Mesenchymal stem cell (in vitro differentiated cells and primary cell): Measurements from ENCODE around the gene ACOX1.
"Not testable (repeated sequence)": the region's sequence is repeated elsewhere in the genome, so short reads cannot be mapped to it uniquely, and the experiment has no call there.

Experiments used
- DNase-seq: peaks from one replicate; pipeline ENCODE4 v3.0.0-alpha.2; 2013
- H2AFZ ChIP-seq: one replicate; pipeline ENCODE4 v1.6.1; 2013; ENCODE audit warnings: low read depth, mild to moderate bottlenecking, control low read depth, inconsistent platforms, low read length, moderate library complexity
- H2AK5ac ChIP-seq: 2 replicates; pipeline ENCODE4 v1.6.1; 2013; ENCODE audit warnings: low read length, moderate library complexity, mild to moderate bottlenecking, inconsistent platforms; ENCODE audit not compliant: severe bottlenecking
- H2BK120ac ChIP-seq: one replicate; pipeline ENCODE4 v1.6.1; 2013; ENCODE audit warnings: low read depth, mild to moderate bottlenecking, inconsistent platforms, low read length, moderate library complexity
- H2BK12ac ChIP-seq, 2 experiments: one replicate each; pipeline ENCODE4 v1.6.1; 2013; ENCODE audit warnings: inconsistent platforms in 2 of 2, low read length in 2 of 2, mild to moderate bottlenecking in 2 of 2, moderate library complexity in 2 of 2, control low read depth in 1 of 2
- H2BK15ac ChIP-seq: one replicate; pipeline ENCODE4 v1.6.1; 2013; ENCODE audit warnings: mild to moderate bottlenecking, low read depth, inconsistent platforms; ENCODE audit not compliant: poor library complexity, severe bottlenecking
- H2BK5ac ChIP-seq: 2 replicates; pipeline ENCODE4 v1.6.1; 2013; ENCODE audit warnings: low read depth, mild to moderate bottlenecking, low read length, control low read depth, inconsistent platforms; ENCODE audit not compliant: poor library complexity, severe bottlenecking
- H3K14ac ChIP-seq, 2 experiments: one replicate each; pipeline ENCODE4 v1.6.1; 2013; ENCODE audit warnings: inconsistent platforms in 2 of 2, low read length in 2 of 2, control low read depth in 1 of 2, mild to moderate bottlenecking in 1 of 2, moderate library complexity in 1 of 2
- H3K18ac ChIP-seq, 2 experiments: one replicate each; pipeline ENCODE4 v1.6.1; 2013; ENCODE audit warnings: inconsistent platforms in 2 of 2, low read length in 2 of 2, control low read depth in 1 of 2, low read depth in 1 of 2, mild to moderate bottlenecking in 1 of 2
- H3K23ac ChIP-seq, 2 experiments: one replicate each; pipeline ENCODE4 v1.6.1; 2013; ENCODE audit warnings: inconsistent platforms in 2 of 2, low read length in 2 of 2, mild to moderate bottlenecking in 2 of 2, moderate library complexity in 2 of 2, control low read depth in 1 of 2
- H3K27ac ChIP-seq: 2 replicates; pipeline ENCODE4 v1.5.1; 2013; ENCODE audit warnings: mild to moderate bottlenecking, moderate library complexity, low read length, control low read depth, inconsistent platforms; ENCODE audit not compliant: poor library complexity, severe bottlenecking
- H3K27me3 ChIP-seq, 2 experiments: 2 replicates each; pipeline versions ENCODE4 v1.6.1 to v1.7.0; 2013; ENCODE audit warnings: low read length in 2 of 2, mild to moderate bottlenecking in 2 of 2, moderate library complexity in 2 of 2, control low read depth in 1 of 2, inconsistent platforms in 1 of 2; ENCODE audit not compliant: control insufficient read depth in 1 of 2, insufficient read depth in 1 of 2
- H3K36me3 ChIP-seq, 2 experiments: 2 replicates each; pipeline versions ENCODE4 v1.6.1 to v1.7.0; 2013; ENCODE audit warnings: low read length in 2 of 2, control low read depth in 1 of 2, inconsistent platforms in 1 of 2, low read depth in 1 of 2, mild to moderate bottlenecking in 1 of 2; ENCODE audit not compliant: insufficient read depth in 2 of 2, control insufficient read depth in 1 of 2
- H3K4ac ChIP-seq, 2 experiments: one replicate each; pipeline ENCODE4 v1.6.1; 2013; ENCODE audit warnings: inconsistent platforms in 2 of 2, low read length in 2 of 2, mild to moderate bottlenecking in 2 of 2, moderate library complexity in 2 of 2, control low read depth in 1 of 2, low read depth in 1 of 2
- H3K4me1 ChIP-seq: 2 replicates; pipeline ENCODE4 v1.6.1; 2013; ENCODE audit warnings: low read depth, low read length, control low read depth; ENCODE audit not compliant: control insufficient read depth, insufficient read depth
- H3K4me2 ChIP-seq: 2 replicates; pipeline ENCODE4 v1.6.1; 2013; ENCODE audit warnings: low read length, mild to moderate bottlenecking, inconsistent platforms; ENCODE audit not compliant: poor library complexity, severe bottlenecking
- H3K4me3 ChIP-seq, 2 experiments: 2 replicates each; pipeline versions ENCODE4 v1.5.1 to v1.7.0; 2013; ENCODE audit warnings: low read length in 2 of 2, mild to moderate bottlenecking in 2 of 2, control low read depth in 1 of 2, low read depth in 1 of 2; ENCODE audit not compliant: insufficient read depth in 1 of 2
- H3K79me1 ChIP-seq: replicated peaks from 2 replicates; pipeline ENCODE4 v1.6.1; 2013; ENCODE audit warnings: mild to moderate bottlenecking, control low read depth, low read length, inconsistent platforms; ENCODE audit not compliant: poor library complexity, severe bottlenecking
- H3K9ac ChIP-seq: 2 replicates; pipeline ENCODE4 v1.7.0; 2013; ENCODE audit warnings: mild to moderate bottlenecking, low read length, moderate library complexity
- H3K9me3 ChIP-seq: 2 replicates; pipeline ENCODE4 v1.7.0; 2013; ENCODE audit warnings: mild to moderate bottlenecking, low read length; ENCODE audit not compliant: control insufficient read depth
- H4K8ac ChIP-seq: one replicate; pipeline ENCODE4 v1.6.1; 2013; ENCODE audit warnings: inconsistent platforms, mild to moderate bottlenecking, low read length, moderate library complexity
- H4K91ac ChIP-seq: one replicate; pipeline ENCODE4 v1.6.1; 2013; ENCODE audit warnings: mild to moderate bottlenecking, low read length, inconsistent platforms
- WGBS: methylation state at CpG from one replicate; pipeline ENCODE4 v1.1.7; 2013; ENCODE audit warnings: mixed read lengths; 5-methylcytosine and 5-hydroxymethylcytosine counted together

Gene ACOX1

DNA sequence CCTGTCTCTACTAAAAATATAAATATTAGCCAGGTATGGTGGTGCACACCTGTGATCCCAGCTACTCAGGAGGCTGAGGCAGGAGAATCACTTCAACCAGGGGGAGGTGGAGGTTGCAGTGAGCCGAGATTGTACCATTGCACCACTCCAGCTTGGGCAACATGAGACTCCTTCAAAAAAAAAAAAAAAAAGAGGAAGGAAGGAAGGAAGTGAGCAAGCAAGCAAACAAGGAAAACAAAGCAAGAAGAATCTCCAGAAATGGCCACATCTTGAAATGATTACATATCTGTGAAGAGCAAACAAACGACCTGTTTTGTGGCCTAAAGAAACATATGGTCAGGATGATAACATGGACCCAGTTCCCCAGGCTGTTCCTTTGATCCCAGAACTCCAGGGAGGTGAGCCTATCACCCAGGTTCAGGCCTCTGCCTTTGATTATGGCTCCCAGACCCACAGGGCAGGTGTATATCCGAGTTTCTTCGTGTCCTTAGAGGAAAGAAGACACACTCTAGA lies 8.9 kb downstream of the ACOX1 start:
- no peak overlapping the region for H2BK5ac ChIP-seq
- H2BK12ac ChIP-seq, result no peak overlapping the region
- H3K9ac ChIP-seq, result no peak overlapping the region
- H3K14ac ChIP-seq, result no peak overlapping the region
- H3K4me3 ChIP-seq, result no peak overlapping the region
- H3K36me3 ChIP-seq, result peaks cover 11 to 44% of the 10 kb centered on the region in 2 experiments
- H3K4ac ChIP-seq, result no peak overlapping the region
- H4K91ac ChIP-seq, result no peak overlapping the region
- peaks cover 1% of the 10 kb centered on the region for H3K4me1 ChIP-seq
- no peaks in the 10 kb centered on the region for H3K9me3 ChIP-seq
- 67% methylated on average over 3 of the region's 4 CpGs for WGBS
- peaks cover 11% of the 10 kb centered on the region for H3K79me1 ChIP-seq
- no peak overlapping the region for H2BK15ac ChIP-seq
- H2BK120ac ChIP-seq, result no peak overlapping the region
- H3K27me3 ChIP-seq, result no peaks in the 10 kb centered on the region
- no peak overlapping the region for H2AFZ ChIP-seq
- H3K4me2 ChIP-seq, result no peak overlapping the region
- H3K27ac ChIP-seq, result no peak overlapping the region
- no peak overlapping the region for H3K18ac ChIP-seq
- H4K8ac ChIP-seq, result no peak overlapping the region
- no peak overlapping the region for H3K23ac ChIP-seq
- no peak for DNase-seq
- H2AK5ac ChIP-seq, result no peak overlapping the region

DNA sequence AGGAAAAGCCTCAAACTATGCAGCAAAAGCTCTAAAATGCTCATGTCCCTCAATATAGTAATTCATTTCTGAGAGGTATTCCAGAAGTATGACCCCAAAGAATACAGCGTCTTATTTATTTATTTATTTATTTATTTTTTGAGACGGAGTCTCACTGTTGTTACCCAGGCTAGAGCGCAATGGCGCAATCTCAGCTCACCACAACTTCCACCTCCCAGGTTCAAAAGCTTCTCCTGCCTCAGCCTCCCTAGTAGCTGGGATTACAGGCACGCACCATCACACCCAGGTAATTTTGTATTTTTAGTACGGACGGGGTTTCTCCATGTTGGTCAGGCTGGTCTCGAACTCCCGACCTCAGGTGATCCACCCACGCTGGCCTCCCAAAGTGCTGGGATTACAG lies 9.9 kb downstream of the ACOX1 start:
- Histone ChIP-seq H3K36me3 (peaks cover 10 to 38% of the 10 kb centered on the region in 2 experiments), H3K79me1 (peaks cover 12% of the 10 kb centered on the region)
- H3K4me3 ChIP-seq, H3K9me3 ChIP-seq, H3K27me3 ChIP-seq, DNase-seq, H2BK15ac ChIP-seq, H3K9ac ChIP-seq, H2BK12ac ChIP-seq, H3K4me1 ChIP-seq, H2AFZ ChIP-seq, H3K4me2 ChIP-seq, H3K27ac ChIP-seq, H4K8ac ChIP-seq, H2BK120ac ChIP-seq, H3K23ac ChIP-seq, H3K18ac ChIP-seq, H3K4ac ChIP-seq, H2AK5ac ChIP-seq, H3K14ac ChIP-seq, H2BK5ac ChIP-seq, H4K91ac ChIP-seq: not testable (repeated sequence)
- WGBS, result 78% methylated on average over 6 of the region's 10 CpGs

DNA sequence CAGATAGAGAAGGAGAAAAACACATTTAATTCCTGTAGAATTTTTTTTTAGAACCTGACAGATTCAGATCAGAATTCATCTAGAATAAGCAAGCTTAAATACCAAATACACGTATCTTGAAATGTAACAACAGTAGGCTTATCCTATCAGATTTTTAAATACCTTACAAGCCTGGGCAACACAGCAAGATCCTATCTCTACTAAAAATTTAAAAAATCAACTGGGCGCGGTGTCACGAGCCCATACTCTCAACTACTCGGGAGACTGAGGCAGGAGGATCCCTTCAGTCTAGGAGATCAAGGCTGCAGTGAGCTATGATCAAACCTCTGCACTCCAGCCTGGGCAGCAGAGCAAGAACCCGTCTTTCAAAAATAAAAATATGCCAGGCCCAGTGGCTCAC lies 13.5 kb downstream of the ACOX1 start:
- no peak for DNase-seq
- H2BK15ac ChIP-seq, result no peak overlapping the region
- no peaks in the 10 kb centered on the region for H3K4me1 ChIP-seq
- H3K36me3 ChIP-seq, result peaks cover 3 to 20% of the 10 kb centered on the region in 2 experiments
- no peak overlapping the region for H2AFZ ChIP-seq
- no peak overlapping the region for H2BK120ac ChIP-seq
- H3K9me3 ChIP-seq, result no peaks in the 10 kb centered on the region
- no peak overlapping the region for H4K91ac ChIP-seq
- no peak overlapping the region for H3K23ac ChIP-seq
- no peaks in the 10 kb centered on the region for H3K27me3 ChIP-seq
- no peak overlapping the region for H3K4me3 ChIP-seq
- WGBS, result 98% methylated on average over 6 of the region's 6 CpGs
- H4K8ac ChIP-seq, result no peak overlapping the region
- H3K14ac ChIP-seq, result no peak overlapping the region
- H3K18ac ChIP-seq, result no peak overlapping the region
- no peak overlapping the region for H3K27ac ChIP-seq
- peaks cover 17% of the 10 kb centered on the region for H3K79me1 ChIP-seq
- no peak overlapping the region for H2AK5ac ChIP-seq
- no peak overlapping the region for H3K4ac ChIP-seq
- H3K9ac ChIP-seq, result no peak overlapping the region
- no peak overlapping the region for H2BK5ac ChIP-seq
- H2BK12ac ChIP-seq, result no peak overlapping the region
- no peak overlapping the region for H3K4me2 ChIP-seq

DNA sequence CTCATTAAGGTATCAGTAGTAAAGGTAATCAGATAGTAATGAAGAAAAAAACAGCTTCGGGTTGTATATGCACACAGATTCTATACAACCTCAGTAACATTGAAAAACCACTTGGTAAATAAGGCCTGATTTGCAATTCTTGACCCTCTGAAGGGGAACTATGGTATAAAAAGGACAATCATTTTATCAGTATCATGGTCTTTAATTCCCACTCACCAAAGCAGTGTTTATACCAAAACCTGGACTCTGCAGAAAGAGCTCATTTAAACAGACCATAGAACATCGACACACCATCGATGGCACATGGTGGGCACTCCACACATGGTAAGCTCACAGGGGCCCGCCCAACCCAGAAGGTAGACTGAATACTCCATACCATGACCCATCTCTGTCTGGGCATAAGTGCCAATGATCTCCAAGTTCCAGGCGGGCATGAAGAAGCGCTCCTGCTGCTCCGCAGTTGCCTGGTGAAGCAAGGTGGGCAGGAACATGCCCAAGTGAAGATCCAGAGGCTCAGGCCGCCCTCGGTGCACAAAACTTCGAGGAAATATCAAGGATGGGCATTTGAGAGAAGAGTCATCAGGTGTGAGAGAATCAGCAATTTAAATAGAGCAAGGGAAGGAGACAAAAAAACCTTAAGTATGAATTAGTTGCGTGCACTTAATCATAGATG lies 19.0 kb downstream of the ACOX1 start:
- H3K27ac ChIP-seq, result no peak overlapping the region
- no peak overlapping the region for H3K4me3 ChIP-seq
- no peak overlapping the region for H2AFZ ChIP-seq
- no peaks in the 10 kb centered on the region for H3K27me3 ChIP-seq
- H3K4me1 ChIP-seq, result no peaks in the 10 kb centered on the region
- no peak for DNase-seq
- H2BK120ac ChIP-seq, result no peak overlapping the region
- peaks cover 20 to 47% of the 10 kb centered on the region in 2 experiments for H3K36me3 ChIP-seq
- H2BK15ac ChIP-seq, result no peak overlapping the region
- no peak overlapping the region for H2AK5ac ChIP-seq
- H4K8ac ChIP-seq, result no peak overlapping the region
- H3K79me1 ChIP-seq, result peaks cover 27% of the 10 kb centered on the region
- WGBS, result 98% methylated on average over 10 of the region's 11 CpGs
- H3K14ac ChIP-seq, result no peak overlapping the region
- no peak overlapping the region for H3K18ac ChIP-seq
- no peak overlapping the region for H3K4me2 ChIP-seq
- no peak overlapping the region for H4K91ac ChIP-seq
- no peak overlapping the region for H2BK5ac ChIP-seq
- H3K9me3 ChIP-seq, result no peaks in the 10 kb centered on the region
- no peak overlapping the region for H3K4ac ChIP-seq
- no peak overlapping the region for H3K23ac ChIP-seq
- no peak overlapping the region for H3K9ac ChIP-seq
- no peak overlapping the region for H2BK12ac ChIP-seq
